ENCODE data around the gene ZMAT3.

DNA sequence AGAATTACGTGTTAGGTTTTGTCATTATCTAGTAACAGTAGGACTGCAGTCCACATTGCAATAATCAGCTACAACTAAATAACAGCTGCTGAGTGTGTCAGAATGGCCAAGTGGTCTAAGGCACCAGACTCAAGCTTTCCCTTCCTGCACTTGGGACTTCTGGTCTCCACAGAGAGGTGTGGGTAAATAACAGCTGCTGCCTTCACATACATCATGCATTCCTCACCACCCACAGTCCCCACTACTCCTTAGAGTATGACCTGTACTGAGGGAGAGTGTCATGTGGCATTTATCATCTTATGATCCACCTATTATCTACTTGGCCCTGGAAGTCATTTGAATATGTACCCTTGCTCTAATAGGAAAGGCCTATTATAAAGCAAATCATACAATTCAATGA, 22.2 kb upstream of the ZMAT3 start:
- TF ChIP-seq, protein P1, sequence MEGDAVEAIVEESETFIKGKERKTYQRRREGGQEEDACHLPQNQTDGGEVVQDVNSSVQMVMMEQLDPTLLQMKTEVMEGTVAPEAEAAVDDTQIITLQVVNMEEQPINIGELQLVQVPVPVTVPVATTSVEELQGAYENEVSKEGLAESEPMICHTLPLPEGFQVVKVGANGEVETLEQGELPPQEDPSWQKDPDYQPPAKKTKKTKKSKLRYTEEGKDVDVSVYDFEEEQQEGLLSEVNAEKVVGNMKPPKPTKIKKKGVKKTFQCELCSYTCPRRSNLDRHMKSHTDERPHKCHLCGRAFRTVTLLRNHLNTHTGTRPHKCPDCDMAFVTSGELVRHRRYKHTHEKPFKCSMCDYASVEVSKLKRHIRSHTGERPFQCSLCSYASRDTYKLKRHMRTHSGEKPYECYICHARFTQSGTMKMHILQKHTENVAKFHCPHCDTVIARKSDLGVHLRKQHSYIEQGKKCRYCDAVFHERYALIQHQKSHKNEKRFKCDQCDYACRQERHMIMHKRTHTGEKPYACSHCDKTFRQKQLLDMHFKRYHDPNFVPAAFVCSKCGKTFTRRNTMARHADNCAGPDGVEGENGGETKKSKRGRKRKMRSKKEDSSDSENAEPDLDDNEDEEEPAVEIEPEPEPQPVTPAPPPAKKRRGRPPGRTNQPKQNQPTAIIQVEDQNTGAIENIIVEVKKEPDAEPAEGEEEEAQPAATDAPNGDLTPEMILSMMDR (IDR thresholded peaks at IDR 0.05) = no peak
- no peak for TF ChIP-seq POLR2A (IDR thresholded peaks at IDR 0.05)

Data from Peyer's patch (tissue), 4 donors.